HG02678 (cell line): ENCODE data around the gene SLC49A4.

Source experiments
- ATAC-seq: cut with Tn5 transposase; IDR thresholded peaks from one replicate; pipeline ENCODE4 v1.9.1; 2021; ENCODE audit warnings: mild to moderate bottlenecking, moderate library complexity; ENCODE audit not compliant: unreplicated experiment

SLC49A4 gene

DNA sequence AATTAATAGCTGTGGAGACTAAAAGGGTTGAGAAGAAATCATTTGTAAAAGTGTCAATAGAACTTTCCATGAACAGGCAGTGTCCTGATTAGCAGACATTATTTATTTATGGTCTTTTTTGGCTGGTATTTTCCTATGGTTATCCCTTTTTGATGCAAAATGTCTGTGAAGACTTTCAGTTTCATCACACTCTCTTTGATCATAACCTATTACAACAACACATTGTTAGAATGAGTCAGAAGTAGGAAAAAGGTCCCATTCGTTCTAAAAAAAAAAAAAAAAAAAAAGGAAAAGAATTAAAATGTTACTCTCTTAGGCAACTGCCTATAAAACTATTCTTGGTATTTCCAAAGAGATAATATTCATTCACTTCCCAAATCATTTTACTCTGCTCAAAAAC, 62.1 kb downstream of the SLC49A4 start:
- no peak for ATAC-seq

DNA sequence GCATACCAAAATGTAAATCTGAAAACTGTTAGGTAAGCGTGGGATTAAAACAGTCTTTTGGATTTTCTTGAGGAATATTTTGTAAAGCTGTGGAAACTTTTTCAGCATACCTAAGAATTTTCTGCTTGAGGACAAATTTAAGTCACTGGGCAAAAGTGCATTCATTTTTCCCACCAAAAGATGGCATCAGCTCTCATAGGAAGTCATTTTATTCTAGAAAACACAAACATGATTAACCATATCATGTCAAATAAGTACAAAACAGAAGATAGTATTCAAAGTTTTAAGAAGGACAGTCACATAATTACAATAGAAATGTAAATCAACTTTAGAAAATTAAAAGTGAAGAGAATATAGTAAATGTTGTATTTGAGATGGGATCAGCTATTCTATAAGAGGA, 63.5 kb downstream of the SLC49A4 start:
- ATAC-seq = no peak

DNA sequence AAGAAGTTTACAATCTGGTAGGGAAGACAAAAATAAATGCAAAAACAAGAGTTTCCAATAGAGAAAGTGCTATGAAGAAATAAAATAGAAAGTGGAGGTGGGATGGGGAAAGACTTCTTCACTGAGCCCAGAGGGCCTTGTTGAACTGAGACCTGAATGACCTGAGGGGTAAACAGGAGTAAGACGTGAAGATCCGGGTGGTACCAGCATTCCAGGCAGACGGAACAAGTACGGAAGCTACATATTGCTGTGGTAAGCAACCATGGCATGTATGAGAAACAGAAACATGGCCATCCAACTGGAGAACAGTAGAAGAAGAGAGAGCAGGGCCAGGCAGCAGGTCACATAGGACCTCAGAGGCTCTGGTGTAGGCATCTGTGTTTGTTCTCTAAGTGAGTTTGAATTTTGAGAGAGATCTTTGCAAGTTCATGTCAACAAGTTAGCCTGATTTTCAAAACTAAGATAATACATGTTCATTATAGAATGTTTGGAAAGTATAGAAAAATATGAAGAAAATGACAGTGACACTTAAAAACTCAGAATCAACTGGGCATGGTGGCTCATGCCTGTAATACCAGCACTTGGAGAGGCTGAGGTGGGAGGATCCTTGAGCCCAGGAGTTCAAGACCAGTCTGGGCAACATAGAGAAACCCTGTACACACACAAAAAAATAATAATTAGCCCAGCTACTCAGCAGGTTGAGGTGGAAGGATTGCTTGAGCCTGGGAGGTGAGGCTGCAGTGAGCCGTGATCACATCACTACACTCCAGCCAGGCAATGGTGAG, 64.3 kb downstream of the SLC49A4 start:
- no peak for ATAC-seq

DNA sequence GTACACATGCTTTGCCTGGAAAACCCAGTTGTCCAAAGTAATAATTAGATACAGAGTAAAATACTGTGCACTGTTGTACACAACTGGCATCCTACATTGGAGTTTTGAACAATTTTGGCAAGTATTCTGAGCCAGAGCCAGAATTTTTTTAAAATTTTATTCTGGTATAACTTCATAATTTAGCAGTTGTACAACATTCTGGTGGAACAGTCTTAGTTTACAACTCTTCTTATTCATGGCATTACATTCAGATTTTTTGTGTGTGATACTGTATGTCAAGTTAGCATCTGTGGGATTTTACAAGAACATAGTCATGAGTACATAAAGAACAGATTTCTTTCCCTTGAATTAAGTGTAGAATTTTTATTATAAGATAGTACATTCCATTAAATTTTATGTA, 67.5 kb downstream of the SLC49A4 start:
- no peak for ATAC-seq

DNA sequence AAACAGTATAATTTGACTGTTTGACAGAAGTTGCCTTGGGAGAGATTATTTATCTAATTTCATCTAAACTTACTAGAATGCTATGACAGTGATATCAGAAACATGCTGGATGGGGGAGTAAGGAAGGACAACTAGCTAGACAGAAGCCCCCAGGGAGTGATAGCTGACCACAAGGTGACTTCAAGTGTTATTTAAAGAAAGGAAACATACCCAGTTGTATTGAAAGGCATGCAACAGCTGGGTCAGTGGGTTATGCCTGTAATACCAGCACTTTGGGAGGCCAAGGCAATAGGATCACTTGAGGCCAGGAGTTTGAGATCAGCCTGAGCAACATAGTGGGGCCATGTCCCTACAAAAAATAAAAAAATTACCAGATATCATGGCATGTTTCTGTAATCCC, 69.6 kb downstream of the SLC49A4 start:
- no peak for ATAC-seq

DNA sequence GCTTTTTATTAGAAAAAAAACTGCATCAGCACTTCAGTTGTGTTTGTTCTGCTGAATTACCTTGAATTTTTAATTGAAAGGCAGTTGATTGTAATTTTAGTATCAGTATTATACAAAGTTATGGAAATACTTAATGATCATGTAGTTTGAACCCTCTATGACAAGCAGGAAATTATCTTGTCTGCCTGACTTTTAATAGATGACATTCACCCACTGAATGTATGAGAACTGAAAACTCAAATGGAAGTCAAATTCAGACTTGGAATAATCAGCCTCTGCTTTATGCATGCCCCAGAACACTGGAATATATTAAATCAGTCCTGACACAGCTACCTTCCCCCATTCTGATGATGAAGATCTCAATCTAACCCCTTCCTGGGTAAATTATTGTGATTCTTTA, 73.5 kb downstream of the SLC49A4 start:
- ATAC-seq = no peak

DNA sequence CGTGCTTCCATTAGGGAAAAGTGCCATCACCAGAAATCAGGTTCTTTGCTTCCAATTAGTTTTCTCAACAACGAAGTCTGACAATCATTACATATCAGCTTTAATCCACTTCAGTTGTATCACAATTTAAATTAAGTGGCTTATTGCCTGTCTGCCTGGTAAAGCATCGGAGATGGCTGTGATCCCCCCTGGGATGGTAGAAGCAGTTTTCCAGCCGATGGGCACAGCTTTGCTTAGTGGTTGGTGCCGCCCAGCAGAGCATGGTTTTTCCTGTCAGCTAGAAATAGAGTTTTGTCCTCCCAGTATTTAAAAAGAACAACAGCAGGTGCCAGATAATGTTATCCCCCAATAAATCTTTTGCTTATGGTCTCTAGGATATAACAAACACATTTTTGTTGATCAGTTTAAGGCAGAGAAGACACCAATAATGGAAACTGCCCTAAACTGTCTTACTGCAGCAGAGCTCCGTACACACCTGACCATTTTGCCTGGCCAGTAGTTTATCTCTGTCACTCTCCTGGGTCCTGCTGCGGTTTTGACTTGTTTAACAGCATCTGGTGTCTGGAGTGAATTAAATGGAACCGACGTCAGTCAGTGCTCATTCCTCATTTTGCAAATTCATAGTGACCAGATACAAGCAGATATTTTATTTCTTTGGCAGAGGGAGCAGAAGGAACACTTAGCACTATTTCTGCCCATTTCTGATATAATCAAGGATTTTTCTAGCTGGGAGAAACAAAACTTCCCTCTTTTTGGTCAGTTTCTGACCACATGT, 79.1 kb downstream of the SLC49A4 start:
- no peak for ATAC-seq

DNA sequence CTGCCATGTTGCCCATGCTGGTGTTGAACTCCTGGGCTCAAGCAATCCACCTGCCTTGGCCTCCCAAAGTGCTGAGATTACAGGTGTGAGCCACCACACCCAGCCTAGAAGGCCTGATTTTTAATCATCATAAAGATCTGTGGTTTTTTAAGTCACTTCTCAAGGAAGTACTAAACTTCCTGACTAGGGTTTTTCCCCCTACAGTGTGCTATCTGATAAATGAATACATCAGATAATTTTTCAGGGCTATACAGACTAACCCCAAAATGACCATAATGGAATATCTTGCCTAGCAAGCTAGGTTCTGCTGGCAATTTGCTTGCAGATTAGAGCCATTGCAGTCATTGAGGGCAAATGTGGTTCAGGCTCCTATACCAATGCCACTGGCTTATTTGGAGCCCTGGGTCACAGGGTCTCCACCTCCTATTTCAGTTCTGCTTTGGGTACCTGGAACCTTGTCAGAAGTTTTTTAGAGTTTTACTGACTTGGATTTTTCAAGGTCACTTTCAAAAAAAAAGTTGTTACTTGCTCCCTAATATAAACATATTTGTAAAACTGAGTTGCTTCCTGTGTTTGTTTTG, 80.8 kb downstream of the SLC49A4 start:
- ATAC-seq = no peak

DNA sequence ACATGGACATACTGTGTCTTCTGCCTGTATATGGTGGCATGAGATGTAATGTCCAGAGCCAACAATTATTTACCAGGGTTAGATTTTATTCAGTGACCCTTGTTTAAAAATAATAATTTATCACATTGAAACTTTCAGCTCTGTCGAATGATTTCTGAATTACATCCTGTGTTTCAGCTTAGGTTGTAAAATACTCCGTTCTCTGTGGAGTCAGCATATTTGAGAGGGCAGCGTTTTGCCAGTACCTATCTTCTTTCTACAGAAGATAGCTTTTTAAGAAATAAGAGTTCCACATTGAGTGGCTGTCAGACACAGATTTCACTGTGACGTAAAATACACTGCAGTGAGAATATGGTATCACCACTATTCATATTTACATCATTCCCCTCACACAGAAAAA, 85.3 kb downstream of the SLC49A4 start:
- no peak for ATAC-seq

DNA sequence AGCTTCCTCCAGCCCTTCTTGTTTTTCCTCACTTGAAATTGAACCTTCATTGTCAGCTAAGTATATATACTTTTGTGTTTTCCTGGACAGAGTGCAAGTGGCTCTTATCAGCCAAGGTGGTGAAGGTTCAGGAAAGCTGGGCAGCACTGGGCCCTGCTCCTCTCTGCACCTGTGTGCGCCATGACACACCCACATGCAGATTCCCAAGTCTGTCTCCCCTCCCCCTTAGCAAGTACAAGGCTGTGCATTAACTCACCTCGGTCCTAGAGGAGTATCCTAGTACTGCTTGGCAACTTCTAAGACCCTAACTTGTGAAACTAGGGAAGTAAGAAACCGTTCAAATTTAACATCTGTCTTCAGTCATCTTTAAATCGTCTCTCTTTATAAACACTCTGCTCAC, 85.8 kb downstream of the SLC49A4 start:
- no peak for ATAC-seq

DNA sequence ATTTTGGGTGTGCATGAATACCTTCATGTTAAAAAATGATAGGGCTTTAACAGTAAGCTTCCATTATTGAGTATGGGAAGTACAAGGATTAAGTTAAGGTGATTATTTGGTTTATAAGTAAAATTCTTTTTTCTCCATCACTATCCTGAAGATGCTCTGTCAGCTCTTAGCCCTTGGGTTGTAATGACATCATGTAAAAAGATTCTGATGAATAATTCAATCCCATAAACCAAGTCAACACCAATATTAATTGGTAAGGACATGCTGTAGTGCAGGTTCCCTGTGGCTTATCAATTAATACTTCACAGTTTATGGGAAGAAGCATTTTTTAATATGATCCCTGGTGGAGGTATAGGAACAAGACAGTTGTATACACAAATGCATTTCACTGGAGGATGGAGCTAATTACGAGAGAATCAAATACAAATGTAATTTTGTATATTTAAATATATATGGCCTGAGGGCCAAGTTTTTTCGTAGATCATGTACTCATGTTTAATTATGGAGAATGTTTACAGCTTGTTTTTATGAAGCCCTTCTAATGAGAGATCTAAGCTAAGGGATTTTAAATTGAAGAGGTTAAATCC, 87.6 kb downstream of the SLC49A4 start:
- no peak for ATAC-seq

DNA sequence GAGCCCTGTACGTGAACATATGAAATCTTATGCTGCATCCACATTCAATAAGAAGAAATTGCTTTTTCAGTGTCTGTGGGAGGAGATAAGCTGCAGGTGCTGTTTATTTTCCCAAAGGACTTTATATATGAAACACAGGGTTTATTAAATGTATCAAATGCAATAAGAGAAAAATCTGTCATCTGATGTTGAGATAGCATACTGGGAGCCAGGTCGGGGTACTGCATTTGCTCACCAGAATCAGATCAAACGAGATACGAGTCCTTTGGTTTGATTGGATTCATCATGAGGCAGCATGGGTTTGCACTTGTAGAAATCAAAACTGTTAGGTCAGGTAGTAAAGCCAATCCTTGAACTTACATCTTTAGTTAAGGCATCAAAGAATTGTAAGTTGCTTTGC, 91.4 kb downstream of the SLC49A4 start:
- no peak for ATAC-seq

DNA sequence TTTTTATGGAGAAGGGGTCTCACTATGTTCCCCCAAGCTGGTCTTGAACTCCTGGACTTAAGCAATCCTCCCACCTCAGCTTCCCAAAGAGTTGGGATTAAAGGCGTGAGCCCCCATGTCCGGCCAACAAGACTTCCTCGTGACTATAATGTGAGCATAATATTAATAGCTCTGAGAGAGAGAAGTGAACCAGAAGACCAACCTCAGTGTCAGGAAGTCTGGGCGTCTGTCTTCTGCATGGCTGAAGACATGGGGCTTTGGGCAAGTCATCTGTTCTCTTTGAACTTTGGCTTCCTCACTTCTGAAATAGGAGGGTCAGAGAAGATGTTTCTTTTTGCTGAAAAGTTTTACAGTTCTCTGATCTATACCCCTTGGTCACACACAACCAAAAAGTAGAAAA, 92.1 kb downstream of the SLC49A4 start:
- no peak for ATAC-seq

DNA sequence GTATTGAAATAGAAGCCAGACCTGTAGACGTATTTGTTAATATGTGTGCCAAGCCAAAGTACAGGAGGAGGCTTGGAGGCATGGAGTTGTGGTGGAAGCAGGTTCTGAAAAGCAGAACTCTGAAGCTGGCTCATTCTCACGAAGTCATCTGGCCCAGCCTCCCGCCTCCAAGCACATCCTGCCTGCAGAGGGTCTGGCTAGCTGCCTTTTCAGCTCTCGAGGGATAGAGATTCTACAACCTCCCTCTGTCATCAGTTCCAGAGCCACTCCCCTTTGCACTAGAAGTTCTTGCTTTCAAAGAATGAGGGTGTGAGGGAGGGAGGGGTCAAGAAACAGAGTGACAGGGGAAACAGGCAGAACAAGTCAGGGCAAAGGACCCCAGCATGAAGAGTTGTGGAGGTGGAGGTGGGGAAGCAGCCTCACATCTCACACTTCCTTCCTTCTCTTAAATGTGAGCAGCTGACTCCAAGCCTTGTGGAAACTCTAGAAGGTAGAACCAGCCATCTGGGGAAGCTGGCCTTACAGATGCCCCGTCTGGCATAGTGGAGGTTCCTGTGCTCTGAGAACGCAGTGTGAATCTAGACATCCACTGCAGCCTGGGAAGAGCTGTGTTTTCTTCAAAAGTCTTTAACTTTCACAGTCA, 95.3 kb downstream of the SLC49A4 start:
- no peak for ATAC-seq

DNA sequence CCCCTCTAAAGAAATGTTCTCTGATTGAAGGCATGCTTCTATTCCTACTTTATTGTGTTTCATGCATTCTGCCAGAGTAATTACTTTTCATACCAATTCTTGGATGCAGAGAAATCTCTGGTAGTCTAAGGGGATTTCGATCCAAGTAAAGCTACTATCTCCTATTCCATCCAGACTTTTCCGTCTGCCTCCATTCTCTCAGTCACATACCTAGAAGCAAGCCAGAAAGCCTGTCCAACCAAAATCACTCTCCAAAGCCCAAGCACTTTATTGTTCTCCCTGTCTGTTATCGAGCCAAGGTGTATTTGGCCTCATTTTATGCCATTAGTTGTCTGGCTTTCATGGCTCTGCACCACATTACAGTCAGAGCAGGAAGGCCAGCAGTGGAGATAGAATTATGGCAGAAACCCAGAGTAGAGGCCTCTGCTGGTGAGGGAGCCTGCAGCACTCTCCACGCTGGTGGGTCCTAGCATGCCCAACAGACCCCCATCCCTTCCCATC, 95.9 kb downstream of the SLC49A4 start:
- no peak for ATAC-seq

DNA sequence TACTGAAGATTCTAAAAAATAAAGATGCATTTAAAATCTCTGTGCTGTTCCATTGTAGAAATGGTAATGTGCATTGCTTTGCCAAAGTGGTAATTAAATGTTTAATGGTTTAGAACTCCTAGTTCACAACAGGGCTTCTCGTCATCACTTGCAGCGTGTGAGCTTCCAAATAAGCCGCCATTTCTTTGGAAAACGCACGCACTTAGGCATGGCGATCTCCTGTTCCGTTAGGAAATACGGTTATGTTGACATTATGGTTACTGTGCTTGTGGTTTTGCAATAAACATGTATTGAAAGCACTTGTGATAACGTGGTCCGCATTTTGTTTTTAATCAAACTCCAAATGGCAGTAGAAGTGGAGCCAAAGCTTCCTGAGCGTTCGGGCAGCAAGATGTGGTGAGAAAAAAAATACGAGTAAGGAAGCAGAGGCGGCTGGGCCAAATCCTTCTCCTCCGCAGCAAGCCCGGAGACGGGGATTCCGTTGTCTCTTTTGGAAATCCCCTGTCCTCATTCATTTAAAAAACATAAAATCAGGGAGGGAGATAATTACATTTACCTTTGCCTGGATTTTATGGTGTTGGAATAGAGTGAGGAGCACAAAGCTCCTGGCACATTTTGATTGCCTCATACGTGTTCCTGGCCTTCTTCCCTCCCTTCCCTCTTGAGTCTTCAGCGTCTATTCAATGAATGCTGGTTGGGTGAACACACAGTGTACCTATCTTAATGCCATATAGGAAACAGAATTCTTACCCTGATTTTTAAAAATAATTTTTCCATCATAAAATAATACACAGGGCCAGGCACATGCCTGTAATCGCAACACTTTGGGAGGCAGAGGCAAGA, 97.5 kb downstream of the SLC49A4 start:
- ATAC-seq = no peak

DNA sequence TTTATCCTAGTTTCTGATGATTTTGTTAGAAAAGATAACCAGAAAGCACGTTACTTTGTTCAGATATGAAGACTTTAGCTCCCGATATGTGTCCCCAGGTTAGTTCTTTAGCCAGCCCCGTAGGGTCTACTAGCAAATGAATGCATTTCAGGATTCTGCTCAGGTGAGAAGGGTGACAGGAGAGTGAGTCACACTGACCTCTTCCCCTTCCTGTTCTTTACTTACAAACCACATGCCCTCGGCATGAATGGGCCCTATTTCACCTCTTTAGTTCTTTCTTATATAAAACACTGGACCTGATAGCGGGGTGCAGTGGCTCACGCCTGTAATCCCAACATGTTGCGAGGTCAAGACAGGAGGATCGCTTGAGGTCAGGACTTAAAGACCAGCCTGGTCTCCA, 98.4 kb downstream of the SLC49A4 start:
- ATAC-seq = no peak

DNA sequence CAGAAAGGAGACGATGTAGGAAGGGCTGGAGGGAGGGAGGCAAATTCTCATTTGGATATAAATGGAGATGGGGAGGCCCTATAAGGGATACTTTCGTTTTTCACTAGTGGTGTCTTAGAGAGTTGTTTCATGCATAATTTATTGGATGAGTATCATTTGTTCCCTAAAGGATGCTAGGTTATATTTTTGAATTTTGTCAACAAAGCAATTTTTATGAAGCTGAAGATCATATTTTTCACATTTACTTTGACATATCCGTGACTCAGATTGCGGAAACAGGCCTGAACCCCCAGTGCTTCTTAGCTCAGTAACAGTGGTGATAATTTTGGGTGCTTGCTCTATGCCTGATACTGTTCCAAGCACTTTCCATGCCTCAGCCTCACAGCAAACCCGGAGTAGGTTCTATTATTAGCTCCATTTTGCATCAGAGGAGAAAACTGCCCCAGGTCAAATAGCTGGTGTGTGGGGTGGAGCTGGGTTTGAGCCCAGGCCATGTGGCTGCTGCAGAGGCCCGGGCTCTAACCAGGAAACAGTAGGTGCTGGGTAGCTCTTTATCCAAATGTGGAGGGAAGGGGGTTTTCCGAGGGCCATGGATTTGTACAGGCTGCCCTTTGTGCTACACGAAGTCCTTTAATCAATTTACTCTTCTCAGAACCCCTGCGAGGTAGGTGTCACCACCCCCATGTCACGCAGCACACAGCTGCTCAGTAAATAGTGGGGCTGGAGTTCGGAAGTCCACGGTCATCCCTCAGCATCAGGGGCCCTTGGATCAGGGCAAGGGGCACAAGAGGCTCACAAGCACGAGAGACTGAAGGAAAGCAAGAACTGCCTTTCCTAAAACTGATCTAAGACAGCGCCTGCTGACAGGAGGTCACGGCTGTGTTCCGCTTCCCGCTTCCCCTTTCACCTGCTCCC, 99.1 kb downstream of the SLC49A4 start:
- no peak for ATAC-seq

DNA sequence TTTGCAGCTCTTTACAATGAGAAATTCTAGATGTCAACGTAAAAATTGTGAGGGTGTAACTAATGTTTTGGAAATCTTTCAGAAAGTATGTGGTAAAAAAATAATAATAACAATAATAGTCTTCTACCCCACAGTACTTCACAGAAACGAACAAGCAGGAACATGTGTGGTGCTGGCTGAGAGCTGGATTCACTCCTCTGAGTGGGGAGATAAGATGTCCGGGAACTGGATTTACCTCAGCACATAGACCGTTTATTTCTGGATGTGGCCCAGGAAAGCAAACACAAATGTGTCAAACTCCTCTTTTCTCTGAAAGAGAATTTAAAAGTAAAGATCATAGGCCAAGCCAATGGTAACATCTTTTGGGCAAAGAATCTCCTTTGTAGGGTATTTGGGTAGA, 103.4 kb downstream of the SLC49A4 start:
- no peak for ATAC-seq
